Measurements from ENCODE around the gene ALPG. TPM values are rescaled to one million over a fixed set of nuclear protein-coding genes. Genes with fewer than 3 reads are reported as not detected.
"Not testable (repeated sequence)": the region's sequence is repeated elsewhere in the genome, so short reads cannot be mapped to it uniquely, and the experiment has no call there.

ALPG gene
- total RNA-seq, result not detected

GRCh38 chr2:232406556-232407310, at the start of gene ALPG:
TSS of gene ALPG (plus strand) at chr2:232406844. CDS start at chr2:232406895, 51 bp downstream.
- Mint-ChIP-seq H3K9me3 (no peaks in the 10 kb centered on the region), H3K36me3 (ENCODE audit: insufficient read depth in 2 of 2) (no peaks in the 10 kb centered on the region), H3K27ac (no peak within 1 kb of the TSS), H3K4me3 (no peak within 1 kb of the TSS), H3K4me1 (ENCODE audit: low read depth) (no peaks in the 10 kb centered on the region), H3K27me3 (ENCODE audit: low read depth) (peaks cover 16% of the 10 kb centered on the region)
- ATAC-seq (replicated peaks in 1 of 2) (no peak), DNase-seq (no peak)

- no peaks in the 10 kb centered on the region for H3K27me3 Mint-ChIP-seq (ENCODE audit: low read depth)
- H3K27ac Mint-ChIP-seq, result no peak overlapping the region
- DNase-seq (no peak), ATAC-seq (replicated peaks in 1 of 2) (no peak)
- H3K4me3 Mint-ChIP-seq, result no peak overlapping the region
- peaks cover 21% of the 10 kb centered on the region for H3K4me1 Mint-ChIP-seq (ENCODE audit: low read depth)
- H3K36me3 Mint-ChIP-seq (ENCODE audit: insufficient read depth in 2 of 2), result no peaks in the 10 kb centered on the region
- no peaks in the 10 kb centered on the region for H3K9me3 Mint-ChIP-seq
Measured at GRCh38 chr2:232361646-232362045, 45.0 kb upstream of the ALPG start.

GRCh38 chr2:232362174-232362900, 44.3 kb upstream of the ALPG start:
- ATAC-seq (replicated peaks in 1 of 2), result no peak
- Mint-ChIP-seq H3K9me3 (no peaks in the 10 kb centered on the region), H3K4me3 (peak overlapping the region in 1 of 2 donors; percentile 42)

GRCh38 chr2:232363064-232363783, 43.4 kb upstream of the ALPG start:
- Mint-ChIP-seq H3K4me1 (ENCODE audit: low read depth) (peaks cover 21% of the 10 kb centered on the region), H3K4me3 (peak overlapping the region; percentile 88 to 94)
- not testable (repeated sequence) for H3K36me3 Mint-ChIP-seq (ENCODE audit: insufficient read depth in 2 of 2); H3K9me3 Mint-ChIP-seq; H3K27ac Mint-ChIP-seq; H3K27me3 Mint-ChIP-seq (ENCODE audit: low read depth); ATAC-seq (replicated peaks in 1 of 2); DNase-seq

More at GRCh38 chr2:232362174-232362900, 44.3 kb upstream of the ALPG start:
- Mint-ChIP-seq H3K4me1 (ENCODE audit: low read depth) (peaks cover 21% of the 10 kb centered on the region), H3K27ac (no peak overlapping the region), H3K36me3 (ENCODE audit: insufficient read depth in 2 of 2) (no peaks in the 10 kb centered on the region), H3K27me3 (ENCODE audit: low read depth) (no peaks in the 10 kb centered on the region)
- no peak for DNase-seq

GRCh38 chr2:232363784-232364615, 42.6 kb upstream of the ALPG start:
- Mint-ChIP-seq H3K27ac (peak overlapping the region; percentile 77), H3K36me3 (ENCODE audit: insufficient read depth in 2 of 2) (no peaks in the 10 kb centered on the region), H3K4me1 (ENCODE audit: low read depth) (peaks cover 21% of the 10 kb centered on the region), H3K27me3 (ENCODE audit: low read depth) (no peaks in the 10 kb centered on the region), H3K9me3 (no peaks in the 10 kb centered on the region), H3K4me3 (peak overlapping the region; percentile 88 to 94)
- DNase-seq, result peak; percentile 29 to 33
- peak; percentile 64 to 67 for ATAC-seq (replicated peaks in 1 of 2)

- not testable (repeated sequence) for H3K9me3 Mint-ChIP-seq; H3K27me3 Mint-ChIP-seq (ENCODE audit: low read depth); ATAC-seq (replicated peaks in 1 of 2); H3K36me3 Mint-ChIP-seq (ENCODE audit: insufficient read depth in 2 of 2); H3K4me3 Mint-ChIP-seq; DNase-seq
- peaks cover 21% of the 10 kb centered on the region for H3K4me1 Mint-ChIP-seq (ENCODE audit: low read depth)
- H3K27ac Mint-ChIP-seq, result peak overlapping the region; percentile 24
Measured at GRCh38 chr2:232364806-232365594, 41.6 kb upstream of the ALPG start.

- Mint-ChIP-seq H3K4me1 (ENCODE audit: low read depth) (peaks cover 21% of the 10 kb centered on the region), H3K9me3 (no peaks in the 10 kb centered on the region), H3K27ac (no peak overlapping the region), H3K27me3 (ENCODE audit: low read depth) (no peaks in the 10 kb centered on the region), H3K36me3 (ENCODE audit: insufficient read depth in 2 of 2) (no peaks in the 10 kb centered on the region), H3K4me3 (no peak overlapping the region)
- DNase-seq, result peak in 1 of 2 donors; percentile 21
- ATAC-seq (replicated peaks in 1 of 2), result peak; percentile 73 to 74
Measured at GRCh38 chr2:232365621-232366321, 40.9 kb upstream of the ALPG start.

- H3K36me3 Mint-ChIP-seq (ENCODE audit: insufficient read depth in 2 of 2); ATAC-seq (replicated peaks in 1 of 2); H3K27ac Mint-ChIP-seq; H3K4me3 Mint-ChIP-seq; DNase-seq; H3K27me3 Mint-ChIP-seq (ENCODE audit: low read depth); H3K9me3 Mint-ChIP-seq: not testable (repeated sequence)
- peaks cover 21% of the 10 kb centered on the region for H3K4me1 Mint-ChIP-seq (ENCODE audit: low read depth)
Measured at GRCh38 chr2:232366461-232366860, 40.2 kb upstream of the ALPG start.

- H3K4me3 Mint-ChIP-seq, result no peak overlapping the region
- no peaks in the 10 kb centered on the region for H3K36me3 Mint-ChIP-seq (ENCODE audit: insufficient read depth in 2 of 2)
- H3K4me1 Mint-ChIP-seq (ENCODE audit: low read depth), result peaks cover 21% of the 10 kb centered on the region
- DNase-seq, result no peak
- H3K27me3 Mint-ChIP-seq (ENCODE audit: low read depth), result no peaks in the 10 kb centered on the region
- no peak for ATAC-seq (replicated peaks in 1 of 2)
- no peak overlapping the region for H3K27ac Mint-ChIP-seq
- H3K9me3 Mint-ChIP-seq, result no peaks in the 10 kb centered on the region
Measured at GRCh38 chr2:232367016-232367415, 39.6 kb upstream of the ALPG start.

GRCh38 chr2:232367591-232368233, 38.9 kb upstream of the ALPG start:
- Mint-ChIP-seq H3K9me3 (no peaks in the 10 kb centered on the region), H3K36me3 (ENCODE audit: insufficient read depth in 2 of 2) (no peaks in the 10 kb centered on the region), H3K4me1 (ENCODE audit: low read depth) (peaks cover 14% of the 10 kb centered on the region), H3K27me3 (ENCODE audit: low read depth) (no peaks in the 10 kb centered on the region), H3K27ac (no peak overlapping the region), H3K4me3 (no peak overlapping the region)
- DNase-seq, result no peak
- ATAC-seq (replicated peaks in 1 of 2), result no peak

- H3K27me3 Mint-ChIP-seq (ENCODE audit: low read depth), result no peaks in the 10 kb centered on the region
- H3K27ac Mint-ChIP-seq, result no peak overlapping the region
- no peak for DNase-seq
- H3K4me3 Mint-ChIP-seq, result no peak overlapping the region
- no peaks in the 10 kb centered on the region for H3K9me3 Mint-ChIP-seq
- peaks cover 12% of the 10 kb centered on the region for H3K4me1 Mint-ChIP-seq (ENCODE audit: low read depth)
- H3K36me3 Mint-ChIP-seq (ENCODE audit: insufficient read depth in 2 of 2), result no peaks in the 10 kb centered on the region
- ATAC-seq (replicated peaks in 1 of 2), result no peak
Measured at GRCh38 chr2:232368311-232368731, 38.3 kb upstream of the ALPG start.
